ENCODE data around the gene ATXN2L.
A peak's percentile ranks its signal among the peaks of the same experiment; 100 is the strongest.
"Not testable (repeated sequence)": the region's sequence is repeated elsewhere in the genome, so short reads cannot be mapped to it uniquely, and the experiment has no call there.

The ATXN2L gene

DNA sequence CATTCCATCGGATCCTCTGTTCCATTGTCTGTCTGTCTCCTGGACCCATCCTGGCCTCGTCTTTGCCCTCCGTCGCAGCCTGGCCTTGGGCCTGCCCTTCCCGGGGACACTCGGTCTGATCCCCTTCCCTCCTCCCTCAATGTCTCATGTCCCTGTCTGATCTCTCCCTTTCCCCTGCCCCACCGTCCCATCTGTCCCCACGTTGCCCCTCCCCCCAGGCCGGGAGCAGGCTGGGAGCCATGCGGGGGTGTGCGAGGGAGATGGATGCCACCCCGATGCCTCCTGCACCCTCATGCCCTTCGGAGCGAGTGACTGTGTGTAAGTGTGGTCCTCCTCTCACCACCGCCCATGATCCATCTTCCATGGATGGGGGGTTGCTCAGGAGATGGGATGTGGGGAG, 50.2 kb downstream of the ATXN2L start:
- DNase-seq: no peak

DNA sequence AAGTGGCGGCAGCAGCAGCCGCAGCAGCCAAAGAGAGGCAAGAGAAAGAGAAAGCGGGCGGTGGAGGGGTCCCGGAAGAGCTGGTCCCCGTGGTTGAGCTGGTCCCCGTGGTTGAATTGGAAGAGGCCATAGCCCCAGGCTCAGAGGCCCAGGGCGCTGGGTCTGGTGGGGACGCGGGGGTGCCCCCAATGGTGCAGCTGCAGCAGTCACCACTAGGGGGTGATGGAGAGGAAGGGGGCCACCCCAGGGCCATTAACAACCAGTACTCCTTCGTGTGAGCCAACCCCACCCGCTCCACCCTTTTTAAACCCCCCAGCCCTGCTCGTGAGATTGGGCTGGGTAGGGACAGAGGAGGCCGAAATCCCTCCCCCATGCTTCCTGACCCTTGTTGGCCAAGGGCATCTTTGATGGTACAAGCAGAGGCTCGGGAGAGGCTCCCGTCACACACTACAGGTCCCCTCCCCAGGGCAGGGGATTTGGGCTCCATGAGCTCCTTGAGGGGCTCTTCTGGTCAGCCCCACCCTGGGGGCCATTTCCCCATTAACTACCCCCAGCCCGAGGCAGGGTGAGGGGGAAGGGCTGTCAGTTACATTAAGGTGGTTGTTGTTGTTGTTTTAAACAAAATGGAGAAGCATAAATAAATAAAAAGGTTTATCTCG, 50.9 kb downstream of the ATXN2L start:
- DNase-seq: peak; percentile 72

DNA sequence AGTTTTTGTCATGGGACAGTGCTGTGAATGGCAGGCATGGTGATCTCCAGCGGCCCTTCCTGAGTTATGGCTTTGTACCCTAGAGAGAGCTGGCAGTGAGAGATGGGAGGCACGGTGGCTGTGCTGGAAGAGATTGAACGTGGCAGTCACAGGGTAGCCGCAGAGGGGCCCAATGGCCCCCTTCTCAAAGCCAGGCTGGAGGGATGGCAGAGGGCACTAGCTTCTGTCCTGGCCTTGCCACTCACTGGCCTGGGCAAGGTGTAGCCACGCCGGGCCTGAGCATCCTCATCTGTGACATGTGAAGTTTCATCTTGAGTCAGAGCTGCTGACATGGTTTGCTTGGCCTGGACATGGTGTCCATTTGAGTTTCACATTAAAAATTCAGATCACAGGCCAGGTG, 51.6 kb downstream of the ATXN2L start:
- DNase-seq: no peak

DNA sequence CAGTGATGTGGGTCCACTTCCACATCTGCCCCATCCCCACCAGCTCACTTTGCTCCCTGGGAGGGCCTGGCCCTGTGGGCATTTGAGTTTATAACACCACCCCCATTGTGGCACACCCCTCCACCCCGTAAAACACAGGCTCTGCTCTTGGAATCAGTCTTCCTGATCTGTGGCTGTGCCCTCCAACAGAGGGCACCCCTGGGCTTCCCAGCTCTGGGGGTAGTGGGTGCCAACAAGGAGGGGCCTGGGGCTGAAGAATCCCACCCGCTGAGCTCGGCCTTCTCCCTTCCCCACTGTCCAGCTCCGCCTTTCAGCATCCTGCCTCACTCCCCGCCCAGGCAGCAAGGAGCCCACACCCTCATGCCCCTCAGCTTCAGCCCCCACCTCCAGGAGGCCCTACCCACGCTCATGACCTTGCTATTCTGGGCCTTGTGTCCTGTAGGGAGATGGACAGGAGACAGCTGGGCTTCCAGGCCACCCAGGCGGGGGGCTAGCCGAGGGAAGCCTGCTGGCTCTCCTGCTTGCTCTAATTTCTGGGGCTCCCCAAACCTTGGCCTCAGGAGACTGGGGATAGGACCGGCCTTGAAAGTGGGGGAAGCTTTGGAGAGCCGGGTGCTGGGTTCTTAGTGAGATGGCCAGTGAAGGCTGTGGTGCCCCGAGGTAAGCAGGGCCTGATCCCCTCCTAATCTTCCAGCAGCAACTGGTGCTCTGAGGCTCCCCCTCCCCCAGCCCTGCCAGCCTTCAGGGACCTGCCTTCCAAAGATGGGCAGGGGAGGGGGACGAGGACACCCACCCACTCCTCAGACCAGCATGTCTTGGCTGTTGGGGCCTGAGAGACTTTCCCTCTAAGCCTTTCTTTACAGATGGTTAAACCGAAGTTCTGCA, 52.6 kb downstream of the ATXN2L start:
- no peak for DNase-seq

DNA sequence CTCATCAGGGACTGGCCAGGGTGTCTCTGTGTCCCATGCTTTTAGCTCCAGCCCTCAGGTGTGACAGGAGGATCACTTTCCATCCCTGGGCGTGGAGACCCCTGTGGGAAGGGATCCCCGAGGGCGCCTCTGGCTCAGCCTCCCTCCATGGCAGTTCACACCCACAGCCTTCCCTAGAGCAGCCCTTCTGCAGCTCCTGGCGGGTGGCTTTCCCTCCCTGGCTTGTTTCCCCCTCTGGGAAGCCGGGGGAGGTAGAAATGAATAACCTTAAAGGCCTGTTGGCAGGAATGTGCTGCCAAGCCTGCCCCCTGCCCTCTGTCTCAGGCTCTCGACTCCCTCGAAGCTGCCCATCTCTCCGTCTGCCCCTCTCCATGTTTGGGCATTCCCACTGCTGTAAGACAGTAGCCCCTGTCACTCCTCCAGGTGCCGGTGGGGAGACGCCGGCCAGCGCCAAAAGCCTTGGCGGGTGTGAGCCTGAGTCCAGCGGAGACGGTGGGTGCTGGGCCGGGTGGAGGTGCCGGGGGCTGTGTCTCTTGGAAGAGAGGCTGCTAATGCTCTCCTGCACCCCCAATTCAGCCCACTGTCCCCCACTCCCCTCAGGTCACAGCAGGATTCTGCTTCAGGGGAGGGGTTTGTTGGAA, 53.3 kb downstream of the ATXN2L start:
- DNase-seq: no peak

DNA sequence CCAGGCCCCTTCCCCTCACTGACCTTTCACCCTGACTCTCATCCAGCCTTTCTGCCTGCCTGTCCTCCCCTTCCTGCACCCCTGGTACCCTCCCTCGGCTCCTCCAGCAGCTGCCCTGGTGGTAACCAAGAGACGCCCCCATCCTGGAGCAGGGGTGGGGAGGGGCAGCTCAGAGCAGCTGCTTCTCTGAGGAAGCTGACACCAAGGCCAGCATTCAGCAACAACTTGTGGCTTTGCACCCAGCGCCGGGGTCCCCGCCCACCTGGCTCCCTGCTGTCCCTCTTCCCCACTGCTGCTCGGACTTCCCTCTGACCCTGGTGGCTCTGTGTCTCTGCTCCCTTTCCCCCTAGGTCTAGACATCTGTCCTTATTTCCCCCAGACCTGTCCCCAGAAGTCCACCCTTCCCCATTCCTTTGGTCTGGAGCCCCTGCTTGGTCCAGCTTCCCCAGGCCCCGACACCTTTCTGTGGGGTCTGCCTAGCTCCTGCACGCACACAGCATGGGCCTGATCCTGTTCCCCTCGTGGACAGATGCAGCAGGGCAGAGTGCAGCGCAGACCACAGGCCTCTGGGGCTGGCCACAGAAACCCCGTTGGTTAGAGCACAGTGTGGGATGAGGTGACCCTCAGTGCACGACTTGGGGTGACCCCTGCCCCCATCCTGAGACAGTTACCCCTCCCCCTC, 54.3 kb downstream of the ATXN2L start:
- no peak for DNase-seq

GRCh38 chr16:28877655-28878000, 54.8 kb downstream of the ATXN2L start:
- DNase-seq: no peak

GRCh38 chr16:28878083-28878926, 55.5 kb downstream of the ATXN2L start, which contains the start of gene ATP2A1:
Gene ATP2A1, plus strand, starts transcription at chr16:28878488. Its CDS starts 184 bp downstream, at chr16:28878672.
- no peak for DNase-seq

DNA sequence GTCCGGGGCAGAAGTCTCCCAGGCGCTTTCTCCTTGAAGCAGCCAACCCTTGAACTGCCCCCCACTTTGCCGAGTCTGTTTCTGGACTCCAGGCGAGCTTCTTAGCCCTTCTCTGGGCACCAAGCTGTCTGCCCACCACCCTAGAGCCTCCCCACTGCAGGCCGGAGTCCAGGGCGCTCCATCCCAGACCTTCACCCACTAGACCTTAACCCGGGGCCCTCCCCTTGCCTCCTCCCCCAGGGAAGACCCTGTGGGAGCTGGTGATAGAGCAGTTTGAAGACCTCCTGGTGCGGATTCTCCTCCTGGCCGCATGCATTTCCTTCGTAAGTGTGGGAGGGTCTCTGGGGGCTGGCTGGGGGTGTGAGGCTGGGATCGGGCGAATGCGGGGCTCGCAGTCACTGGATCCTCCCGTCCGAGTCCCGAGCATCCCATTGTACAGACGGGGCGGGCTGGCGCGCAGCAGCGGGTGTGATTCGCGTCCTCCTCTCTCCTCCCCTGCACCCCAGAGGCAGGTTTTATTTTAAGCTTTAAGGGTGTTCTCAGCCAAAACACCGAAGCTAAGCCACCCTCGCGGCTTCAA, 56.6 kb downstream of the ATXN2L start:
- no peak for DNase-seq

DNA sequence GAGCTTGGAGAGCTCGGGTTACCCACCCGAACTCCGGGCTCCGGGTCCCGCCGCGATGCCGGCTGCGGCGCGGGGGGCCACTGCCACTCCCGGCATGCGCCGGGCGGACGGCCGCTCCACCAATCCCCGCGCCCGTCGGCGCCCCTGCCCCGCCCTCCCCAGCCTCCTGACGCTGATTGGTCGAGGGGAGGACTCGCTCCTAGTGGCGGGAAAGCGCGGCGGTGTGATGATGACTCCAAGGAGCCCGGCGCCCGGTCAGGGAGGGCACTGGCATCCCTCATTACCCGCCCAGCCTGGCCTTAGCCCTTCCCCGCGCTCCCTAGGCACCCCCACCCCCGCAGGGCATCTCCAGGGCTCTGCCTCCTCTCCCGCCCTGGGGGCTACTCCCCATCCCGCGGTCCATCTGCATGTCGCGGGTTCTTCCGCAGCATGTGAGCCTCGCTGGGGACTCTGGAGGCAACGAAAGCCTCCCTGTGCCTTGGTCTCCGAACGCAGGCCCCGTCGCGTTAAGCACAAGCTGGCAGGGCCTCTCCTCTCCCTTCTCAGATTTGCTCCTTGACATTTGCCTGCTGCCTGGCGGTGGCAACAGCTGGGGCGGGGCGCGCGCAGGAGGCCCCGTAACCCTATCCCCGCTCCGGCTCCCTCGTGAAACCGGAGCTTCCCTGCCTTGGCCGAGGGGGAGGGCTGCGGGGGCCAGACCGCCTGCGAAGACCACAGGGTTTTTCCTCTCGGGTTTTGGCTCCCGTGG, 57.2 kb downstream of the ATXN2L start:
- DNase-seq: peak; percentile 91

DNA sequence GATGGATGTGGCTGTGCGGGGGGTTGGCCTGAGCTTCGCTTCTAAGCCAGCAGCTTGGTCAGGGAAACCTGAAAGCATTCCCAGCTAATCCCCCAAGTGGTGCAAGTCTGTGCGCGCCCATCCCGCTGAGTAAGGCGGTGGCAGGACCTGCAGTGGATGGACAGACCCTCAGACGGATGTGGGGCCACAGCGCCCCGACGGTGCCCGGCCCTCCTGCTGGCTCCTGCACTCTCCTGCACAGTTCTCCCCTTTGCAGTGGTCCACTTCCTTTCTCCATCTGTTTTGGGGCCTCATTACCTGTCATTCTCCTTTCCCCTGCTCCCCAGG, 57.8 kb downstream of the ATXN2L start:
- DNase-seq: no peak

GRCh38 chr16:28880955-28881354, 58.2 kb downstream of the ATXN2L start:
- no peak for DNase-seq

GRCh38 chr16:28881565-28881964, 58.8 kb downstream of the ATXN2L start:
- not testable (repeated sequence) for DNase-seq

GRCh38 chr16:28882551-28883160, 59.9 kb downstream of the ATXN2L start:
- DNase-seq: no peak

GRCh38 chr16:28883221-28883996, 60.6 kb downstream of the ATXN2L start:
- no peak for DNase-seq

- DNase-seq: no peak
These were observed 61.2 kb downstream of the ATXN2L start for GRCh38 chr16:28884045-28884444.
